GM18861 (cell line): ENCODE data around the gene SYMPK.

Source experiments
- ATAC-seq: cut with Tn5 transposase; IDR thresholded peaks from one replicate; pipeline ENCODE4 v1.9.1; 2021; ENCODE audit not compliant: unreplicated experiment

Gene SYMPK

DNA sequence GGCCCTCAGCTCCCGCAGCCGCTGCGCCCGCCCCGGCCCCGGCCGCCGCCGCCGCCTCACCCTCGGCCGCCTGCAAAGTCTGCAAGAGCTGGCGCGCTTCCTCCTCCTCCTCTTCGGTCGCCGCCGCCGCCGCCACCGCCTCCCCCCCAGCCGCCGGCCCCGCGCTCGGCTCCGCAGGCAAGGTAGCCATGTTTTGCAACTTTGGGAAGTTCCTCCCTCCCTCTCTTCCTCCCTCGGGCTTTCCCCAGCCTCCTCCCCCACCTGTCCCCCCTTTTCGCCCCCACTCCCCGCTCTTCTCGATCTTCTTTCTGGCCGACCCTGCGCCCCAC is 94.3 kb downstream of the SYMPK start:
- no peak for ATAC-seq

DNA sequence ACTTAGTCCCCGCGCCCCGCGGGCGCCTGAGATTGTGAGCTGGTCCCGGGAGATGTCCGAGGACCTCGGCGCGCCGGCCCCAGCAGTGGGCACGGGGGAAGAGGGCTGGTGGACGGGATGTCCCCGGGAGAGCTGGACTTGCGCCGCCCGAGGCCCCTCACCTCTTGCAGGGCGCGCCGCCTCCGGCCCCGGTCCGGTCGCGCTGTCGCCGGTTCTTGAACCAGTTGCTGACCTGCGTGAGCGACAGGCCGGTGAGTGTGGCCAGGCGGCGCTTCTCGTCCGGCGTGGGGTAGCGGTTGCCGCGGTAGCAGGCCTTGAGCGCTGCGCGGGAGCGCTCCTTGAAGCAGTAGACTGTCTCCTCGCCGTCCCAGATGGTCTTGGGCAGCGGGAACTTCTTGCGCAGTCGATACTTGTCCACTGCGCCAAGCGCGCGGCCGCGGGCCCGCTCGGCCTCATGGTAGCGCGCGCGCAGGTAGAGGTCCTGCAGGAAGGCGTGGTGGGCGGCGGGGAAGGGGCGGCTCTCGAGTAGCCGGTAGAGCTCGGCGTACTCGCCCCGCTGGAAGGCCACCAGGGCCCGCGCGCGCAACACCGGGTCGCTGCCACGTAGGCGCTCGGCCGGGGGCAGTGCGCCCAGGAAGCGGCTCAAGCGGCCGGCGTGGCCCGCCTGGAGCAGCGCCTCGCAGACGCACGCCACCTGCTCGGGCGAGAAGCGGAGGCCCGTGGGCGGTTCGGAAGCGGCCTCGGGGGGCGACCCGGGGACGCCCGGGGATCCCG is 94.9 kb downstream of the SYMPK start:
- ATAC-seq, result no peak

DNA sequence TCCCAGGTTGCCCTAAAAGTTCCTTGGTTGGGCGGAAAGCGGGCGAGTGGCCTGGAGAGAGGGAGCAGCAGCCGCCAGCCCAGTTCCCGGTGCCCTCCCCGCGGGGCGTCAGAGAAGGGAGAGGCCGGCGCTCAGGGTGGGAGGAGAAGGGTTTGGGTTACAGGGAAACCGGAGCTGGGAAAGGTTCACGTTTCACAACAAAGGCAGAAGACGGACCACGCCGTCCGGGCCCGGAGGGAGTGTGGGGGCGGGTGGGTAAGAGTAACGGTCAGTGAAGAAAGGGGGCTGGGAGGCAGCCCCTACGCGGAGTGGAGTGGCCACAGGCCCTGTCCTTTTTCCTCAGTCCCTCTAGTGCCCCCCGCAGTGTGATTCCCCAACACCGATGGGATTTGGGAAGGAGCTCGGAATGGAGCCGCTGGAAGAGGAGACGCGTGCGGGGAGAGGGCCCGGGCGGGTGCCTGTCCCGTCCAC is 95.5 kb downstream of the SYMPK start:
- ATAC-seq, result no peak

DNA sequence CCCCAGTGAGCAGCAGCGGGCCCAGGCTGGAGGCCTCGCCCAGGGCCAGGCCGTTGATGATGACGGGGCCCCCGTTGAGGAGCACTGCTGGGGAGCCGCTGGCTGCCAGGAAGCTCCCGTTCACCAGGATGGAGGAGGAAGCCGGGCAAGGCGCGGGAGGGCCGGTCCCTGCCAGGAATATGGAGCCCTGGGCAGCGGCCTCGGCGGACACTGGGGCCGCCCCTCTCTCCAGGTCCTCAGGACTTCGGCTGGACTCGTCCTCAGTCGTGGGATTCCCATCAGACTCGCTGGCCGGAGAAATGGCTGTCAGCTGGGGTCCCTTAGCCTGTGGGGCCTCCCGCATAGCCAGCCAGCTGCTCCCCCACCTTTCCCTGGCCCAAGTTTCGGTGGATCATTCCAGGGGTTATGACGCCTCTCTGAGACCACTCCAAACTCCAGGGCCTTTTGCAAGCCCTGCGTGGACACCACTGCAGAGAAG is 96.0 kb downstream of the SYMPK start:
- no peak for ATAC-seq

DNA sequence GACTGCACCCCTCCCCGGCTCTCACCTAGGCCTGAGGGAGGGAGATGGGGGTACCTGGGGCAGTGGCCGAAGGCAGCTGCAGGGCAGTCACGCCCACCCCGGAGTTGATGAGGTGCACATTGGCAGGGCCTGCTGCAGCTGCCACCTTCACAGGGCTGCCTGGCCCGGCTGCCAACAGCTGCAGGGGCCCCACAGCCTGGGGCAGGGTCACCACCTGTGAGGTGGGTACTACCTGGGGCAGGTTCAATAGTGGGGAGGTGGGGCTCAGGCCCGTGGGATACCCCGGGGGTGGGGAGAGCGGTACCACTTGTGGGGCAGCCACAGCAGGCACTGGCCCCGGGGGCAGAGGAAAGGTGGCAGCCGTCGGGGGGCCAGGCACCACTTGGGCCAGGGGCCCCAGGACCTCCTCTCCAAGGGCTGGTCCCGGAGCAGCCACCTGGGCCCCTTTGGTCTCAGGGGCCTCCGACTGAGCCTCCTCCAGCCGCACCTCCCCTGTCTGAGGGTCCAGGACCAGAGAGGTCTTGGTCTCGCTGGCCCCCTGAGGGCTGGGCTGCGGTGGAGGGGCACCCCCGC is 96.6 kb downstream of the SYMPK start:
- no peak for ATAC-seq

DNA sequence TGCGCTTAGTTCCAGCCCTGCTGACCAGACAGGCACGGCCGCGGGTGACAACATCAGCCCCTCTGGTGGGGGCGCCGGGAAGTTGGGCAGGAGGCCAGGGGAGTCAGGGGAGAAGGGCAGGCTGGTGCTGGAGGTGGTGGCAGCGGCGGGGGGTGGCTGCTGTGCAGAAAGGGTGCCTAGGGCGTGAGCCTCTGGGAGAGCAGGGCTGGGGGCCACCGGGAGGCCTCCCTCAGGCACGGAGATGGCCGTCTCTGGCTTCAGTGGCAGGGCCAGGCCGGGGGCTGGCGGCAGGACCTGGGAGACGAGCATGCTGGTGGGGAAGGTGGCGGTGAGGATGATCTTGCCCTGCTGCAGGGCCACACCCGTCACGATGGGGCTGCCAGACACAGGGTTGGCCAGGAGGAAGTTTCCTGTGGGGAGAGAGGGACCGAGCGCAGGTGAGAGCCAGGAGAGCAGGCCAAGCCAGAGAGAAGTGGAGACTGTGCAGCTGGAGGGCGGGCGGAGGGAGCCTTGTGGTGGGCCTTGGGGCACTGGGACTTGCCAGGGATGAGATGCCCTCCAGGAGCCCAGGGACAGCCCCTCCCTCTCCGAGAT is 97.1 kb downstream of the SYMPK start:
- ATAC-seq, result no peak
